NCI-H748 treated with DMSO at 0.1 percent for 48 hours (cell line): ENCODE data around the gene TTC23.

Experiments
- DNase-seq: peaks from one replicate; lab custom pipeline; 2025; lab: John Stamatoyannopoulos, UW

The TTC23 gene

GRCh38 chr15:99102332-99103235 lies 146.8 kb downstream of the TTC23 start:
- no peak for DNase-seq

- DNase-seq, result no peak
Measured at GRCh38 chr15:99101501-99101900, 147.9 kb downstream of the TTC23 start.

- peak; percentile 30 for DNase-seq
Measured at GRCh38 chr15:99100245-99101173, 148.9 kb downstream of the TTC23 start.

- no peak for DNase-seq
Measured at GRCh38 chr15:99099661-99100060, 149.7 kb downstream of the TTC23 start.

- no peak for DNase-seq
Measured at GRCh38 chr15:99098991-99099390, 150.4 kb downstream of the TTC23 start.

GRCh38 chr15:99098426-99098825 lies 151.0 kb downstream of the TTC23 start:
- DNase-seq, result no peak

GRCh38 chr15:99097441-99098410 lies 151.7 kb downstream of the TTC23 start:
- no peak for DNase-seq

- no peak for DNase-seq
Measured at GRCh38 chr15:99096894-99097426, 152.4 kb downstream of the TTC23 start.

- no peak for DNase-seq
Measured at GRCh38 chr15:99096173-99096893, 153.0 kb downstream of the TTC23 start.

- DNase-seq, result no peak
Measured at GRCh38 chr15:99095626-99096025, 153.8 kb downstream of the TTC23 start.

- no peak for DNase-seq
Measured at GRCh38 chr15:99092554-99093172, 156.7 kb downstream of the TTC23 start.

GRCh38 chr15:99090938-99091337 lies 158.4 kb downstream of the TTC23 start:
- no peak for DNase-seq

GRCh38 chr15:99090011-99090699 lies 159.2 kb downstream of the TTC23 start:
- DNase-seq, result no peak

GRCh38 chr15:99087405-99087943 lies 161.9 kb downstream of the TTC23 start:
- DNase-seq, result no peak

- DNase-seq, result no peak
Measured at GRCh38 chr15:99086327-99086667, 163.1 kb downstream of the TTC23 start.
